ENCODE data around the gene HTR7.

Gene HTR7

GRCh38 chr10:90745565-90745964 is 112.3 kb downstream of the HTR7 start:
- peak; percentile 11 for DNase-seq (ENCODE audit: low read depth)
- TF ChIP-seq CTCF (IDR thresholded peaks at IDR 0.05; ENCODE audit: insufficient read depth, low read depth, low read length, missing control alignments), result no peak
- H3K4me3 ChIP-seq (ENCODE audit: low read depth, low read length), result no peak overlapping the region

DNA sequence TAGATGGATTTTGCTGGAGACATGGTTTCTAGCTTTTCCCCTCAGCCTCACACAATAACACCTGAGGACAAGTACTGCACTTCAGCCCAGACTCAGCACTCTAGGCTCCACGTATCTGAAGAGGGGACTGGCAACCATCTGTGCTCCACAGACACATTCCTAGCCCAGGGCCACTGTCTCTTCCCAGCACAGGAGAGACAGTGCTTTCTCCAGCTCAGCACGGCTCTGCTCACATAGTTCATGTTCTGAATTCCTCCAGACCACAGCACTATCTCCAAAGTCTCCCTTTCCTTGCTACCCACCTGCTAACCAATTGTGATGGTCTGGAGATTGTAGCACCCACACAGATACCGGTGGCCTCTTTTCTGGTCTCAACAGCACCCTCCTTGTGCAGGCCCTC is 114.5 kb downstream of the HTR7 start:
- H3K4me3 ChIP-seq (ENCODE audit: low read depth, low read length), result no peak overlapping the region
- no peak for TF ChIP-seq CTCF (IDR thresholded peaks at IDR 0.05; ENCODE audit: insufficient read depth, low read depth, low read length, missing control alignments)
- DNase-seq (ENCODE audit: low read depth), result no peak

GRCh38 chr10:90741926-90742565 is 115.8 kb downstream of the HTR7 start:
- H3K4me3 ChIP-seq (ENCODE audit: low read depth, low read length), result no peak overlapping the region
- DNase-seq (ENCODE audit: low read depth), result no peak
- TF ChIP-seq CTCF (IDR thresholded peaks at IDR 0.05; ENCODE audit: insufficient read depth, low read depth, low read length, missing control alignments), result no peak

GRCh38 chr10:90740265-90740664 is 117.6 kb downstream of the HTR7 start:
- DNase-seq (ENCODE audit: low read depth), result no peak
- TF ChIP-seq CTCF (IDR thresholded peaks at IDR 0.05; ENCODE audit: insufficient read depth, low read depth, low read length, missing control alignments), result no peak
- H3K4me3 ChIP-seq (ENCODE audit: low read depth, low read length), result no peak overlapping the region

DNA sequence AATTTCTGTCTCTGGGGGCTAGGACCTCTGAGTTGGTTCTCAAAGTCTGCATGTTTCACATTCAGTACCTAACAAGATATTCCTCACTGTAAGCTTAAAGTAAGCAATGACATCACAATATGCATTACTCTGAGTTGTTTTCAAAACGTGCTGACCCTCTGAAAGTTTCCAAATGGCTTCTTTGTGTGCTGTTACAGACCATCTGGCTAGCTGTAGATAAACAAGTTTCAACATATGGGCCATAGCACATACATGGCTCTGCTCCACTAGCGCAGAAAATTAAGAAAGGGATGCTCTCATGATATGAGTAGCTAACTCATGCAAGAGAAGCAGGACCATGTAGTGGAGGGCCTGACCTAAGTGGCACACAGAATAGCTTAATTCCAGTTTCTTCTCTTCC is 119.0 kb downstream of the HTR7 start:
- no peak for DNase-seq (ENCODE audit: low read depth)
- no peak overlapping the region for H3K4me3 ChIP-seq (ENCODE audit: low read depth, low read length)
- no peak for TF ChIP-seq CTCF (IDR thresholded peaks at IDR 0.05; ENCODE audit: insufficient read depth, low read depth, low read length, missing control alignments)

DNA sequence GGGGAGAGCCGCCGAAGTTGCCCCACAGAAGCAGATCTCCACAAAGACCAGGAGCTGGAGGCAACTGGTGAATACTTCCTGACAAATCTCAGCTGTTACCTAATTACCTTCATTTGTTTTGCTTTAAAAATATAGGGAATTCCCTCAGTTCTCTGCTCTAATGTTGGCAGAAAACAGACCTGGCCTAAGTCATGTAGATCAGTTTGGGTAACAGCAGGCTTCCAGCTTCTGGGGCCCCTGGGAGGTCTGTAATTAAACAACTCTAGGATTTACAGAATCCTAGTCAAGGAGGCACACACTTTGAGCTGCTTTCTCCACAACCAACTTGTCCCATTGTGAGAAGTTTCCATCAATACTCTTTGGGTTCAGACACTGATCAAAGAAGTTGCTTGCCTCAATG is 123.4 kb downstream of the HTR7 start:
- no peak overlapping the region for H3K4me3 ChIP-seq (ENCODE audit: low read depth, low read length)
- no peak for TF ChIP-seq CTCF (IDR thresholded peaks at IDR 0.05; ENCODE audit: insufficient read depth, low read depth, low read length, missing control alignments)
- DNase-seq (ENCODE audit: low read depth), result no peak

DNA sequence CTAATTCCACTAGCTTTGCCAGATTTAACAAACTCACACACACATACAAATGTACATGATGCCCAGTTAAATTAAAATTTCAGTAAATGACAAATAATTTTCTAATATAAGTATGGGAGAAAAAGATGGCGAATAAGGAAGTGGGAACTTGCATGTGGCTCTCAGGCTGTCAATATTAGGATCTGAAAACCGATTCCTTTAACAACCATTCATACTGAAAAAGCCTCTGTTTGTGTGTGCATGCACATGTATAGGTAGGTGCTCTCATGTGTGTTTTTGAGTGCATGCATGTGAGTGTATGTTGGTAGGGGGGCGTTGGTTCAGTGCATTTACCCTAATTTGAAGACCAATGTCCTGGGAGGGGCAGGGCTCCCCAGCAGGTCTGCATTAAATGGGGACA is 125.3 kb downstream of the HTR7 start:
- no peak overlapping the region for H3K4me3 ChIP-seq (ENCODE audit: low read depth, low read length)
- TF ChIP-seq CTCF (IDR thresholded peaks at IDR 0.05; ENCODE audit: insufficient read depth, low read depth, low read length, missing control alignments), result no peak
- DNase-seq (ENCODE audit: low read depth), result peak; percentile 57

Data from GM12865 (cell line).